HG03045 (cell line): ENCODE data around the gene OR7D4.
"Not testable (repeated sequence)": the region's sequence is repeated elsewhere in the genome, so short reads cannot be mapped to it uniquely, and the experiment has no call there.

Experiments used
- ATAC-seq: cut with Tn5 transposase; IDR thresholded peaks from one replicate; pipeline ENCODE4 v1.9.1; 2021; ENCODE audit warnings: mild to moderate bottlenecking, moderate library complexity; ENCODE audit not compliant: unreplicated experiment

OR7D4 gene

DNA sequence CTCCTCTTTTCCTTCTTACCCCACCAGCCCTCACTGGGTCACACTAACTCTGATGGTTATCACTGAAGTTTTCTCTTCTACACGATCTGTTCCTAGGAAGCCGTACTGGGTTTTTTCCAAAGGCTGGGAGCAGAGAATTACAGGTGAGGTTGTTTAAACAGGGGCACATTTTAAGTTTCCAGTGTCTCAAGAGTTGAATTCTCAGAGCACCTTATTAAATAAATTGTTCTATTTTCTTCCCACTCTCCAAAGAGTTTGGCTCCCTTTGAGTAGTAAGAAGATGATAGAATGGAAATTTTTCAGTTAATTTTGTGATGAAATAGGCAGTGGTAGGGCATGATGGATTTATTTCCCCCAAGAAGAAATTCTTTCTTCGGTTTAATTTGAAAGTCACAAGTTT is at the start of gene OR7D4:
Gene OR7D4, minus strand, starts transcription at position 101 of the 400 bp plus-strand sequence. CDS start 4,752 bp downstream, outside the sequence.
- ATAC-seq: no peak

DNA sequence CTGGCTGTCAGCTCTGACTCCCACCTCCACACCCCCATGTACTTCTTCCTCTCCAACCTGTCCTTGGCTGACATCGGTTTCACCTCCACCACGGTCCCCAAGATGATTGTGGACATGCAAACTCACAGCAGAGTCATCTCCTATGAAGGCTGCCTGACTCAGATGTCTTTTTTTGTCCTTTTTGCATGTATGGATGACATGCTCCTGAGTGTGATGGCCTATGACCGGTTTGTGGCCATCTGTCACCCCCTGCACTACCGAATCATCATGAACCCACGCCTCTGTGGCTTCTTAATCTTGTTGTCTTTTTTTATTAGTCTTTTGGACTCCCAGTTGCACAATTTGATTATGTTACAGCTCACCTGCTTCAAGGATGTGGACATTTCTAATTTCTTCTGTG is 31.8 kb upstream of the OR7D4 start:
- no peak for ATAC-seq

DNA sequence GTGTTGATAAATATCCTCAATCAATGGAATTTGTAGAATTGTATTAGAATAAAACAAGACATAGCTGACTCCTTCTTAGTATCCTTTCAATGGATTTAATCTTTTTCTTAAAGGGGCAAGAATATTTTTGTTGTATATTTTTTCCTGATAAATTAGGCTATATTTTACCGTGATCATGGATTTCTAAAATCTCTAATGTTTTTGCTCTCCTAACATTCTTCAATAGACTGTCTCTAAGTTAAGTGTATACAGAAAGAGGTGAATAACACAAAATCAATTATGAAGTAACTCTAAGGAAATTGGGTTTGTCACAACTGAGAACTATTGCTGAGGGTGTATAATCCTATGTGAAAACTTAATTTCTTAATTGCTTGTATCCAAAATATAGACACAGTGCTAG is 31.2 kb upstream of the OR7D4 start, which contains the start of gene OR7E24:
Gene OR7E24, plus strand, starts transcription at position 301 of the 400 bp plus-strand sequence. CDS start 114 bp downstream, outside the sequence.
- no peak for ATAC-seq

DNA sequence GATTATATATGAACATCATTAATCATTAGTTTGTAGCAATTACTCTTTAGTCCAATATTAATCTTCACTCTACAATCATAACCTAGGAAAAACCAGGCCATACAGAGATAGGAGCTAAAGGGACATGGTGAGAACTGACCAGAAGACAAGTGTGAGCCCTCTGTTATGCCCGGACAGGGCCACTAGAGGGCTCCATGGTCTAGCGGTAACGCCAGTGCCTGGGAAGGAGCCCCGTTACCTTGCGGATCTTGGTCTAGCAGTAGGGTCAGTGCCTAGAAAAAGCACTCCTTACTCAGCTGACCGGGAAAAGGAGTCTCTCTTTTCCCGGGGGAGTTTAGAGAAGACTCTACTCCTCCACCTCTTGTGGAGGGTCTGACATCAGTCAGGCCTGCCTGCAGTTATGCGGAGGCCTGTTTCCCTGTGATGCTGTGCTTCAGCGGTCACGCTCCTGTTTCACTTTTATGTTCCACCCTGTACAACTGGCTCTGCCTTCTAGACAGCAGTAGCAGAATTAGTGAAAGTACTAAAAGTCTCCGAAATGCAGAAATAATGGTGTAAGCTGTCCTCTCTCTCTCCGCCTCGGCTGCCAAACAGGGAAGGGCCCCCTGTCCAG is 13.8 kb downstream of the OR7D4 start:
- no peak for ATAC-seq

DNA sequence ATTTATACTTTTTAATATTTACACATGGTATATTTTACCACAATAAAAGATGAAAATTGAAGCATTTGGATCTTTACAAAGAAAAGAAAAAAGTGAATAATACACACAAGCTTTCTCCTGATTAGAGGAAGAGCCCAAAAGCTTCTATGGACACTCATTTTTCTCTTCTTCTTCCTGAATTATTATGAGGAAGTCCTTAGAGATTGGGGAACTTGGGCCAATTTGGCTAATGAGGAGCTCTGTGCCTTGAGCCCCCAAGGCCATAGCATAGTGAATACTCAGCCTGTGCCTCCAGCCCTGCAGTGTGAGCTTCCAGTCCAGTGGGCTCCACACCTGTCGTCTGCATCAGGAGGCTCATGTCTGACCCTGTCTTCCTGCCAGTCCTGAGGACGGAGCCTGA is 21.3 kb downstream of the OR7D4 start:
- not testable (repeated sequence) for ATAC-seq

DNA sequence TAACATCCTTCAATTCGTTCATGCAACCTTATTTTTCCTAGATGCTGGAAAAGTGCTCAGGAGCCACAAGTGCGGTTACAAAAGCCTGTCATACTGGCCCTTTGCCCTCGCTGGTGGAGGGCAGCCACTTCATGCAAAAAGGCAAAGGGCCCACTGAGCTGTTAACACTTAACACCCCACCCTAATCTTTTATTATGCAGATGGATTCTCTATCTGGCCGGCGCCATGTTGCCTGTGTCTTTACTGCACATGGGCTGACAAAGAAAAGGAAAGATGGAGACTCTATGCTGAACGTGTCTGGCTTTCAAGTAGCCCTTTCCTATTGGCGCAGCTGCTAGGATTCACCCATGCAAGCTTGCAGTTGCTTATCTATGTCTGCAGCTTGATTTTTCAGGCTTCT is 29.9 kb downstream of the OR7D4 start:
- ATAC-seq: no peak

- ATAC-seq: no peak
These were observed 32.2 kb downstream of the OR7D4 start for GRCh38 chr19:9187191-9187590.

DNA sequence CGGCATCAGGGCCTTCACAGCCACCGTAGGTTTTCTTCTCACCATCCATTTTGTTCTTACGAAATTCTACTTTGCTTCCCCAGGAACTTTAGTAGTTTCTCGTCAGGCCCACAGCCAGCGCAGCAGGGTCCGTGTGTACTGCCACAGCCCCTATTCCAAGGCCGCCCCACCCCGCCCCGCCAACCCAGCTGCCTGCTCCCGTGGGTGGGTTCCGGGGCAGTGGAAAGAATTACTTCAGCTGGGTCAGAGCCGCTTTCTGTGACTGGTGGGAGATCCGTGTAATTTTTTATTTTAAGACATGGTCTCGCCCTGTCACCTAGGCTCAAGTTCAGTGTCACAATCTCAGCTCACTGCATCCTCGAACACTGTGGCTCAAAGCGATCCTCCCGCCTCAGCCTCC is 36.4 kb downstream of the OR7D4 start:
- no peak for ATAC-seq

DNA sequence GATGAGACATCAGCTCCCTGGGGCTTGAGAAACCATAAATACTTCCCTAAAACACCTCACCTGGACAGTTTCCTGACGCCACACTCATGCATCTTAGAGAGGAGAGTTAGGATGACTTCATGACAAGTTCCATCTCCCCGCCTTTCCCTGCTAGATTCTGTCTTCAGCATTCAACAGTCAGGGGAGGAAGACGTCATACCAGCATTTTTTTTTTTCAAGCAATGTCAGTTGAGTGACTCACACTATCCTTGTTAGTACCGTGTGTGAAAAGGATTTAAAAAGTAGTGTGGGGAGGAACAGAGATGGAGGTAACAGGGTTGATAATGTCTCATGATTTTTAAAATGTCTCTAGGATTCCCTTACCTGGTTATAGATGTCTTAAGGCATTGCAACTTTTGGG is 40.5 kb downstream of the OR7D4 start, which contains the start of gene OR7D2:
Gene OR7D2, plus strand, starts transcription at position 79 of the 400 bp plus-strand sequence. CDS start 6,803 bp downstream, outside the sequence.
- ATAC-seq: no peak

DNA sequence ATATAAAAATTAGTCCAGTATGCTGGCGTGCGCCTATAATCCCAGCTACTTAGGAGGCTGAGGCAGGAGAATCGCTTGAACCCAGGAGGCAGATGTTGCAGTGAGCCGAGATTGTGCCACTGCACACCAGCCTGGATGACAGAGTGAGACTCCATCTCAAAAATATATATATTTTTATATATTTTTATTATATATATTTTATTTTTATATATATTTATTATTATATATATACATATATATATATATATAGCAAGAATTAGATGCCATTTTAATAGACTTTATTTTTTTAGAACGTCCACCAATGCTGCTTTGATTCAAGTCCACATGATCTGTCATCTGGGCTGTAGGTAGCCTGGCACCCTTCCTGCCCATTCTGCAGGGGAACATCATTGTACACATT is 44.1 kb downstream of the OR7D4 start:
- no peak for ATAC-seq

- no peak for ATAC-seq
These were observed 47.9 kb downstream of the OR7D4 start for GRCh38 chr19:9171393-9171991.

- no peak for ATAC-seq
These were observed 52.5 kb downstream of the OR7D4 start for GRCh38 chr19:9166846-9167245.

DNA sequence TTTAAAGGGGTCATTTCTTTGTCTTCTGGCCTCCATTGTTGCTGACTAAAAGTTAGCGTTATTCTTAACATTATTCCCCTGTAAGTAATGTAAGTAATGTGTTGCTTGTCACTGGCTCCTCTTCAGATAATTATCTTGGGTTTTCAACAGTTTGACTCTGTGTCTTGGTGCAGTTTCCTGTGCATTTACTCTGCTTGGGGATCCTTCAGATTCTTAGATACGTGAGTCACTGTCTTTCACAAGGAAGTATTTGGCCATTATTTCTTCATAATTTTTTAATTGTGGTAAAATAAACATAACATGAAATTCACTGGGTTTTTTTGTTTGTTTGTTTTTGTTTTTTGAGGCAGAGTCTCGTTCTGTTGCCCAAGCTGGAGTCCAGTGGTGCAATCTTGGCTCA is 54.1 kb downstream of the OR7D4 start:
- no peak for ATAC-seq

DNA sequence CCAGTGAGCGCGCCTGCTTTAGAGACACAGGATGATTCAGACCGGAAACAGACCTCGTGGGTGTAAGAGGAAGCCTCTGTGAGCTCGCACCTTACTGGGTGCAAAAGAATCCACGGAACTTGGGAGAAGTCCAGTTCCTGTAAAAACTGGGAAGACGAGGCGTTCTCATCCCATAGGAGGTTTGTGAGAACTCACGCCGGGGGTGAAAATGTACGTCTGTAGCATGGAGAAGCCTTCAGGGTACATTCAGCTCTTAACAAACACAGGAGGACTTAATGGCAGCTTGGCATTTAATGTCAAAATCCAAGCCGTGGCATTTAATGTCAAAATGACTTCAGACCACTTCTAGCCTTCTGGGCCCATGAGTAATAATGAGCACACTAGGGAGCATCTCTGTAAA is 58.0 kb downstream of the OR7D4 start:
- ATAC-seq: no peak
